GM12878 (cell line): Measurements from ENCODE around the gene TGM5. TPM values are rescaled to one million over a fixed set of nuclear protein-coding genes. Genes with fewer than 3 reads are reported as not detected.

Experiments
- ATAC-seq: fragments of 200-7000 bp; cut with Tn5 transposase; 3 replicates; pipeline ENCODE4 v1.9.1; 2020; ENCODE audit warnings: mild to moderate bottlenecking, moderate library complexity
- BruUV-seq: library from RNA; stranded (reverse); fragments of 400-500 nt; replicated peaks from 2 replicates; lab custom pipeline; 2021; lab: Mats Ljungman, UMichigan
- CTCF ChIA-PET: fragments of 300-600 bp; sonication (Branson Sonifier 250); formaldehyde crosslinking; extraction: SDS; loops from one replicate; lab custom pipeline; 2021; ENCODE audit warnings: inconsistent platforms; lab: Yijun Ruan, JAX
- POLR2A ChIA-PET: fragments of 350-600 bp; formaldehyde crosslinking; extraction: SDS; loops from one replicate; lab custom pipeline; 2021; ENCODE audit warnings: inconsistent platforms; lab: Charles Lee
- RAD21 ChIA-PET: fragments of 300-600 bp; sonication (Branson Sonifier 250); formaldehyde crosslinking; loops from one replicate; lab custom pipeline; 2023; ENCODE audit warnings: antibody characterized with exemption; ENCODE audit not compliant: unreplicated experiment; lab: Charles Lee
- SMC1A ChIA-PET: fragments of 300-600 bp; sonication (Branson Sonifier 250); formaldehyde crosslinking; loops from one replicate; lab custom pipeline; 2023; ENCODE audit not compliant: unreplicated experiment, uncharacterized antibody; lab: Charles Lee
- DNase-seq: peaks from one replicate; pipeline ENCODE4 v3.0.0-alpha.2; 2011; ENCODE audit warnings: low read depth, low spot score
- FAIRE-seq: peaks from 3 replicates; lab custom pipeline; 2011; peaks lifted over from hg19 to GRCh38; lab: Jason Lieb, UNC
- H2AFZ ChIP-seq: 2 replicates; pipeline ENCODE4 v1.6.0; 2011; ENCODE audit warnings: low read depth, low read length, control low read depth; ENCODE audit not compliant: control insufficient read depth
- H3K27ac ChIP-seq: 2 replicates; pipeline ENCODE4 v1.5.1; 2011; ENCODE audit warnings: control low read depth; ENCODE audit not compliant: control insufficient read depth, insufficient read depth
- H3K27me3 ChIP-seq, 2 experiments: replicated peaks in 1 of 2; 2 replicates each; pipeline versions ENCODE4 v1.6.0 to v1.6.1; 2011; ENCODE audit warnings: low read length in 1 of 2; ENCODE audit not compliant: control insufficient read depth in 2 of 2, insufficient read depth in 2 of 2
- H3K36me3 ChIP-seq, 2 experiments: 2 replicates each; pipeline ENCODE4 v1.5.1; 2011; ENCODE audit warnings: low read length in 1 of 2; ENCODE audit not compliant: control insufficient read depth in 2 of 2, insufficient read depth in 2 of 2
- H3K4me1 ChIP-seq: 2 replicates; pipeline ENCODE4 v1.6.1; 2011; ENCODE audit warnings: mild to moderate bottlenecking, low read length, moderate library complexity, mixed read lengths; ENCODE audit not compliant: control insufficient read depth, insufficient read depth
- H3K4me2 ChIP-seq: 2 replicates; pipeline ENCODE4 v1.6.0; 2011; ENCODE audit warnings: control low read depth; ENCODE audit not compliant: control insufficient read depth, insufficient read depth
- H3K4me3 ChIP-seq: fragments of 200-600 bp; sonication (generic); 2 replicates; pipeline ENCODE4 v1.5.1; 2016
- H3K79me2 ChIP-seq: 2 replicates; pipeline ENCODE4 v1.6.0; 2011; ENCODE audit warnings: low read length; ENCODE audit not compliant: control insufficient read depth, insufficient read depth
- H3K9ac ChIP-seq: 2 replicates; pipeline ENCODE4 v1.8.0; 2011; ENCODE audit warnings: low read length, control low read depth, mixed read lengths; ENCODE audit not compliant: control insufficient read depth, insufficient read depth
- H3K9me3 ChIP-seq: replicated peaks from 3 replicates; pipeline ENCODE4 v1.5.1; 2011; ENCODE audit warnings: mild to moderate bottlenecking, low read length; ENCODE audit not compliant: control insufficient read depth, insufficient read depth
- H4K20me1 ChIP-seq: 2 replicates; pipeline ENCODE4 v1.6.0; 2011; ENCODE audit not compliant: control insufficient read depth, insufficient read depth
- BACH1 ChIP-seq: fragments of 450-650 bp; IDR thresholded peaks from 2 replicates; pipeline ENCODE4 v1.6.1; 2017; ENCODE audit warnings: mild to moderate bottlenecking, borderline replicate concordance
- IKZF1 ChIP-seq: fragments of 450-650 bp; conservative IDR thresholded peaks from 2 replicates; pipeline ENCODE4 v1.6.1; 2017; ENCODE audit warnings: antibody characterized with exemption, mild to moderate bottlenecking
- MYB ChIP-seq: fragments of 150-350 bp; IDR thresholded peaks from 2 replicates; pipeline ENCODE4 v1.6.1; 2014; ENCODE audit warnings: mild to moderate bottlenecking, low read depth, low read length, borderline replicate concordance
- RFX5 ChIP-seq: IDR thresholded peaks from 2 replicates; pipeline ENCODE4 v1.6.1; 2011; ENCODE audit warnings: low read depth, low read length, improper control_type of control experiment
- ZNF274 ChIP-seq: IDR thresholded peaks from one replicate; pipeline ENCODE4 v1.8.0; 2011; ENCODE audit not compliant: insufficient read length, insufficient read depth
- WGBS: methylation state at CpG from one replicate; pipeline ENCODE4 v1.1.6; 2016; ENCODE audit warnings: low lambda C conversion rate; ENCODE audit not compliant: insufficient replicate concordance, insufficient coverage; ENCODE audit errors: missing lambda C conversion rate; 5-methylcytosine and 5-hydroxymethylcytosine counted together
- in situ Hi-C: fragments of 300-500 bp; cut with MboI; formaldehyde crosslinking; loops from 9 replicates; pipeline ENCODE4 v1.14.3; 2018; ENCODE audit warnings: mixed read lengths
- intact Hi-C: fragments of 100-400 bp; cut with micrococcal nuclease; formaldehyde crosslinking; loops from one replicate; pipeline ENCODE4 v1.14.2; 2022; ENCODE audit not compliant: unreplicated experiment
- polyA plus RNA-seq, 11 experiments: library from polyadenylated mRNA; depleted of rRNA in 4 of 11; unstranded in 6 of 11; stranded (reverse) in 5 of 11; fragments of >200 nt; fragmentation: Nextera tagmentation in 4 of 11; fragmentation: Illumina TruSeq in 1 of 11; extraction: Ambion mirVana in 4 of 11; extraction: Trizol in 1 of 11; gene quantifications; 1 replicate in 1 of 11; 2 replicates in 10 of 11; pipeline versions ENCODE4 v1.2.1 to v1.2.3, GENCODE V29; 2011 to 2016; ENCODE audit warnings: inconsistent platforms in 2 of 11, missing spikeins in 2 of 11, low read depth in 1 of 11
- total RNA-seq, 4 experiments: library from RNA; depleted of rRNA in 3 of 4; stranded (reverse); fragments of >200 nt in 3 of 4; fragmentation: Illumina TruSeq in 1 of 4; extraction: Trizol in 1 of 4; gene quantifications; 2 replicates each; pipeline versions ENCODE4 v1.2.1 to v1.2.3, GENCODE V29; 2013 to 2021
- TF ChIP-seq, protein P1 (sequence below): fragments of 450-650 bp; IDR thresholded peaks from 2 replicates; pipeline ENCODE4 v1.6.1; 2017; ENCODE audit warnings: mild to moderate bottlenecking, moderate library complexity
- TF ChIP-seq, protein P2 (sequence below): fragments of 450-650 bp; formaldehyde crosslinking; IDR thresholded peaks from 2 replicates; pipeline ENCODE4 v1.4.0; 2020; ENCODE audit warnings: mild to moderate bottlenecking, moderate library complexity
- TF ChIP-seq, protein P3 (sequence below): IDR thresholded peaks from 2 replicates; pipeline ENCODE4 v1.6.1; 2011; ENCODE audit warnings: borderline replicate concordance, low read depth, mild to moderate bottlenecking, moderate library complexity, low read length; ENCODE audit not compliant: insufficient read depth, poor library complexity, severe bottlenecking
- TF ChIP-seq, protein P4 (sequence below): IDR thresholded peaks from 2 replicates; pipeline ENCODE4 v1.6.1; 2012; ENCODE audit warnings: mild to moderate bottlenecking, low read depth, low read length

Gene TGM5
- total and polyA plus RNA-seq, 10 of the 15 experiments (the other 5 are each of a cell fraction or from before 2014, with no cell fraction given), result 4.4 to 27.1 (median 5.6) TPM

DNA sequence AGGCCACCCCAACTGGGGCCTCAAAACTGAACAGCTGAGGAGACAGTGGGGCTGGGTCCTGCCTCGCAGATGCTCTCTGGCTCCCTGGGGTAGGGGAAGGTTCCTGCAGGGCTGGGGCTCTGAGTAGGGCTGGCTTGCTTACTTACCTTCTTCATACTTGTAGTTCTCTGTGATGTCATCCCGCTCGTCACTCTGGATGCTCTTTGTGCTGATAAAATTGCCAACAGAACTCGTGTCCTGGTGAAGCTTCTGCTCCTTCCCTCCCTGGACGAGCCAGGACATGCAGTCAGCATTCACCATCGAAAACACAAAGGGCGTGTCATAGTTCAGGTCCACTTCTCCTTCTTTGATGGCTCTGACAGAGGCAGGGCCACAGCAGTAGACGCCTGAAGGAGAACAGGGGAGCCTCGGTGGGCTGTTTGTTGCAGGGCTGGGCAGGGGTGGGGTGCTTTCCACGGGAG is 28.0 kb downstream of the TGM5 start:
- no peaks in the 10 kb centered on the region for H3K36me3 ChIP-seq
- ChIA-PET SMC1A (interaction anchor here (1.6 to 5.7 kb wide), 6 partner anchors 10 to 18 kb away, joined by 3 to 36 read pairs (median 8); no protein-coding TSS in a partner anchor), POLR2A (interaction anchor here (1.1 to 4.6 kb wide), 5 partner anchors 9 to 15 kb away, joined by 3 to 25 read pairs (median 9); no protein-coding TSS in a partner anchor), CTCF (interaction anchor here (1.3 to 4.9 kb wide), 3 partner anchors 12 to 34 kb away, joined by 6 to 39 read pairs (median 7); no protein-coding TSS in a partner anchor), RAD21 (interaction anchor here (1.2 to 4.5 kb wide), 5 partner anchors 9 to 15 kb away, joined by 6 to 21 read pairs (median 12); no protein-coding TSS in a partner anchor)
- peak; percentile 19 for ATAC-seq
- H3K4me2 ChIP-seq, result peak overlapping the region; percentile 48; the same call in 1 of the 2 replicates
- H3K4me3 ChIP-seq, result no peak overlapping the region
- no peak overlapping the region for H3K27ac ChIP-seq
- FAIRE-seq, result no peak
- H3K9ac ChIP-seq, result no peak overlapping the region
- no peaks in the 10 kb centered on the region for H3K27me3 ChIP-seq
- H3K79me2 ChIP-seq, result no peaks in the 10 kb centered on the region
- in situ Hi-C loops (loop anchor here (10.0 kb wide), 1 partner anchor 46 kb away; no protein-coding TSS in a partner anchor), intact Hi-C loops (loop anchor here (1.0 kb wide), 1 partner anchor 11 kb away; no protein-coding TSS in a partner anchor)
- peaks cover 17% of the 10 kb centered on the region for H3K4me1 ChIP-seq
- WGBS, result 46% methylated on average over 10 of the region's 10 CpGs
- H4K20me1 ChIP-seq, result no peaks in the 10 kb centered on the region
- H3K9me3 ChIP-seq, result no peaks in the 10 kb centered on the region
- no peak for DNase-seq
- BruUV-seq, result no TSS peak
- no peak overlapping the region; the same call in 1 of the 2 replicates for H2AFZ ChIP-seq
- TF ChIP-seq, protein P1, sequence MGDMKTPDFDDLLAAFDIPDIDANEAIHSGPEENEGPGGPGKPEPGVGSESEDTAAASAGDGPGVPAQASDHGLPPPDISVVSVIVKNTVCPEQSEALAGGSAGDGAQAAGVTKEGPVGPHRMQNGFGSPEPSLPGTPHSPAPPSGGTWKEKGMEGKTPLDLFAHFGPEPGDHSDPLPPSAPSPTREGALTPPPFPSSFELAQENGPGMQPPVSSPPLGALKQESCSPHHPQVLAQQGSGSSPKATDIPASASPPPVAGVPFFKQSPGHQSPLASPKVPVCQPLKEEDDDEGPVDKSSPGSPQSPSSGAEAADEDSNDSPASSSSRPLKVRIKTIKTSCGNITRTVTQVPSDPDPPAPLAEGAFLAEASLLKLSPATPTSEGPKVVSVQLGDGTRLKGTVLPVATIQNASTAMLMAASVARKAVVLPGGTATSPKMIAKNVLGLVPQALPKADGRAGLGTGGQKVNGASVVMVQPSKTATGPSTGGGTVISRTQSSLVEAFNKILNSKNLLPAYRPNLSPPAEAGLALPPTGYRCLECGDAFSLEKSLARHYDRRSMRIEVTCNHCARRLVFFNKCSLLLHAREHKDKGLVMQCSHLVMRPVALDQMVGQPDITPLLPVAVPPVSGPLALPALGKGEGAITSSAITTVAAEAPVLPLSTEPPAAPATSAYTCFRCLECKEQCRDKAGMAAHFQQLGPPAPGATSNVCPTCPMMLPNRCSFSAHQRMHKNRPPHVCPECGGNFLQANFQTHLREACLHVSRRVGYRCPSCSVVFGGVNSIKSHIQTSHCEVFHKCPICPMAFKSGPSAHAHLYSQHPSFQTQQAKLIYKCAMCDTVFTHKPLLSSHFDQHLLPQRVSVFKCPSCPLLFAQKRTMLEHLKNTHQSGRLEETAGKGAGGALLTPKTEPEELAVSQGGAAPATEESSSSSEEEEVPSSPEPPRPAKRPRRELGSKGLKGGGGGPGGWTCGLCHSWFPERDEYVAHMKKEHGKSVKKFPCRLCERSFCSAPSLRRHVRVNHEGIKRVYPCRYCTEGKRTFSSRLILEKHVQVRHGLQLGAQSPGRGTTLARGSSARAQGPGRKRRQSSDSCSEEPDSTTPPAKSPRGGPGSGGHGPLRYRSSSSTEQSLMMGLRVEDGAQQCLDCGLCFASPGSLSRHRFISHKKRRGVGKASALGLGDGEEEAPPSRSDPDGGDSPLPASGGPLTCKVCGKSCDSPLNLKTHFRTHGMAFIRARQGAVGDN, result peak; percentile 54
- TF ChIP-seq BACH1 (no peak), MYB (no peak), IKZF1 (0 out of 2 replicates have a peak, but pooled peaks have one; percentile 6), ZNF274 (no peak), RFX5 (no peak)
- TF ChIP-seq, protein P2, sequence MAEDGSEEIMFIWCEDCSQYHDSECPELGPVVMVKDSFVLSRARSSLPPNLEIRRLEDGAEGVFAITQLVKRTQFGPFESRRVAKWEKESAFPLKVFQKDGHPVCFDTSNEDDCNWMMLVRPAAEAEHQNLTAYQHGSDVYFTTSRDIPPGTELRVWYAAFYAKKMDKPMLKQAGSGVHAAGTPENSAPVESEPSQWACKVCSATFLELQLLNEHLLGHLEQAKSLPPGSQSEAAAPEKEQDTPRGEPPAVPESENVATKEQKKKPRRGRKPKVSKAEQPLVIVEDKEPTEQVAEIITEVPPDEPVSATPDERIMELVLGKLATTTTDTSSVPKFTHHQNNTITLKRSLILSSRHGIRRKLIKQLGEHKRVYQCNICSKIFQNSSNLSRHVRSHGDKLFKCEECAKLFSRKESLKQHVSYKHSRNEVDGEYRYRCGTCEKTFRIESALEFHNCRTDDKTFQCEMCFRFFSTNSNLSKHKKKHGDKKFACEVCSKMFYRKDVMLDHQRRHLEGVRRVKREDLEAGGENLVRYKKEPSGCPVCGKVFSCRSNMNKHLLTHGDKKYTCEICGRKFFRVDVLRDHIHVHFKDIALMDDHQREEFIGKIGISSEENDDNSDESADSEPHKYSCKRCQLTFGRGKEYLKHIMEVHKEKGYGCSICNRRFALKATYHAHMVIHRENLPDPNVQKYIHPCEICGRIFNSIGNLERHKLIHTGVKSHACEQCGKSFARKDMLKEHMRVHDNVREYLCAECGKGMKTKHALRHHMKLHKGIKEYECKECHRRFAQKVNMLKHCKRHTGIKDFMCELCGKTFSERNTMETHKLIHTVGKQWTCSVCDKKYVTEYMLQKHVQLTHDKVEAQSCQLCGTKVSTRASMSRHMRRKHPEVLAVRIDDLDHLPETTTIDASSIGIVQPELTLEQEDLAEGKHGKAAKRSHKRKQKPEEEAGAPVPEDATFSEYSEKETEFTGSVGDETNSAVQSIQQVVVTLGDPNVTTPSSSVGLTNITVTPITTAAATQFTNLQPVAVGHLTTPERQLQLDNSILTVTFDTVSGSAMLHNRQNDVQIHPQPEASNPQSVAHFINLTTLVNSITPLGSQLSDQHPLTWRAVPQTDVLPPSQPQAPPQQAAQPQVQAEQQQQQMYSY, result no peak
- TF ChIP-seq, protein P3, sequence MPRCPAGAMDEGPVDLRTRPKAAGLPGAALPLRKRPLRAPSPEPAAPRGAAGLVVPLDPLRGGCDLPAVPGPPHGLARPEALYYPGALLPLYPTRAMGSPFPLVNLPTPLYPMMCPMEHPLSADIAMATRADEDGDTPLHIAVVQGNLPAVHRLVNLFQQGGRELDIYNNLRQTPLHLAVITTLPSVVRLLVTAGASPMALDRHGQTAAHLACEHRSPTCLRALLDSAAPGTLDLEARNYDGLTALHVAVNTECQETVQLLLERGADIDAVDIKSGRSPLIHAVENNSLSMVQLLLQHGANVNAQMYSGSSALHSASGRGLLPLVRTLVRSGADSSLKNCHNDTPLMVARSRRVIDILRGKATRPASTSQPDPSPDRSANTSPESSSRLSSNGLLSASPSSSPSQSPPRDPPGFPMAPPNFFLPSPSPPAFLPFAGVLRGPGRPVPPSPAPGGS, result no peak
- TF ChIP-seq, protein P4, sequence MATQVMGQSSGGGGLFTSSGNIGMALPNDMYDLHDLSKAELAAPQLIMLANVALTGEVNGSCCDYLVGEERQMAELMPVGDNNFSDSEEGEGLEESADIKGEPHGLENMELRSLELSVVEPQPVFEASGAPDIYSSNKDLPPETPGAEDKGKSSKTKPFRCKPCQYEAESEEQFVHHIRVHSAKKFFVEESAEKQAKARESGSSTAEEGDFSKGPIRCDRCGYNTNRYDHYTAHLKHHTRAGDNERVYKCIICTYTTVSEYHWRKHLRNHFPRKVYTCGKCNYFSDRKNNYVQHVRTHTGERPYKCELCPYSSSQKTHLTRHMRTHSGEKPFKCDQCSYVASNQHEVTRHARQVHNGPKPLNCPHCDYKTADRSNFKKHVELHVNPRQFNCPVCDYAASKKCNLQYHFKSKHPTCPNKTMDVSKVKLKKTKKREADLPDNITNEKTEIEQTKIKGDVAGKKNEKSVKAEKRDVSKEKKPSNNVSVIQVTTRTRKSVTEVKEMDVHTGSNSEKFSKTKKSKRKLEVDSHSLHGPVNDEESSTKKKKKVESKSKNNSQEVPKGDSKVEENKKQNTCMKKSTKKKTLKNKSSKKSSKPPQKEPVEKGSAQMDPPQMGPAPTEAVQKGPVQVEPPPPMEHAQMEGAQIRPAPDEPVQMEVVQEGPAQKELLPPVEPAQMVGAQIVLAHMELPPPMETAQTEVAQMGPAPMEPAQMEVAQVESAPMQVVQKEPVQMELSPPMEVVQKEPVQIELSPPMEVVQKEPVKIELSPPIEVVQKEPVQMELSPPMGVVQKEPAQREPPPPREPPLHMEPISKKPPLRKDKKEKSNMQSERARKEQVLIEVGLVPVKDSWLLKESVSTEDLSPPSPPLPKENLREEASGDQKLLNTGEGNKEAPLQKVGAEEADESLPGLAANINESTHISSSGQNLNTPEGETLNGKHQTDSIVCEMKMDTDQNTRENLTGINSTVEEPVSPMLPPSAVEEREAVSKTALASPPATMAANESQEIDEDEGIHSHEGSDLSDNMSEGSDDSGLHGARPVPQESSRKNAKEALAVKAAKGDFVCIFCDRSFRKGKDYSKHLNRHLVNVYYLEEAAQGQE, result no peak
